Fibroblast of peridontal ligament (primary cell): ENCODE results near the gene SETBP1.

Experiments
- DNase-seq: peaks from one replicate; pipeline ENCODE4 v3.0.0-alpha.2; 2010; ENCODE audit errors: extremely low read depth

The SETBP1 gene

DNA sequence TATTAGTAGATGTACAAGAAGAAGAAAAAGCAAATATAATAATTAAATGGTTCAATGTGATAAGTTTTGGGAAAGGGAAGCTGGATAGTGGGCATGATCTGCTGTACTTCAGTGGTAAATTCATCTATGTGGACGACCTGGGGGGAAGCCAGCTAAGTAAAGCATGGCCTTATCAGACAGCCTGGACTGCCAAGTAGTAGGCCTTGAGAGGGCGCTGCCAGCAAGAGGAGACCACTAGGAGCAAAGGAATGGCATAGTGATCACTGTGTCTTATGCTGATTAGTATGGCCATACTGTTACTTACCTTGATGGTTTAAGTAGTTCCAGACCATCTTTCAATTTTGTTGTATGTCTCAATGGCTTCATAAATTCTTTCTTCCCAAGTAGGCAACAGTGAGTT, 287.6 kb downstream of the SETBP1 start:
- no peak for DNase-seq

- peak; percentile 59 for DNase-seq
Observed at GRCh38 chr18:44969214-44969795, 288.6 kb downstream of the SETBP1 start.

DNA sequence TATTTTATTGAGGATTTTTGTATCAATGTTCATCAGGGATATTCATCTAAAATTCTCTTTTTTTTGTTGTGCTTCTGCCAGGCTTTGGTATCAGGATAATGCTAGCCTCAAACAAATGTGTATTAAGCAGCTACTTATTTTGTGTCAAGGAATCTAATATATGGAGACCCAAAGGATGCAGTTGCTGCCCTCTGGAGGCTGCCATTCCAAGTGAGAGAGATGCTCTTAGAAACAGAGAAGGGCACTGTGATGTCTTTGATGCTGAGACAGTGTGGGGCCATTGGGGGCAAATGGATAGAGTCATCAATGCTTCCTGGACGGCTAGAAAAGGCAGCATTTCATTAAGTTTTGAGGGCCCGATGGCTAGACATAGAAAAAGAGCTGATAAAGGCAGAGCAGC, 292.6 kb downstream of the SETBP1 start:
- DNase-seq, result peak; percentile 19

GRCh38 chr18:44974174-44974573, 293.5 kb downstream of the SETBP1 start:
- DNase-seq, result no peak

GRCh38 chr18:44977856-44978255, 297.2 kb downstream of the SETBP1 start:
- DNase-seq, result no peak

GRCh38 chr18:44979748-44980147, 299.1 kb downstream of the SETBP1 start:
- DNase-seq, result no peak

DNA sequence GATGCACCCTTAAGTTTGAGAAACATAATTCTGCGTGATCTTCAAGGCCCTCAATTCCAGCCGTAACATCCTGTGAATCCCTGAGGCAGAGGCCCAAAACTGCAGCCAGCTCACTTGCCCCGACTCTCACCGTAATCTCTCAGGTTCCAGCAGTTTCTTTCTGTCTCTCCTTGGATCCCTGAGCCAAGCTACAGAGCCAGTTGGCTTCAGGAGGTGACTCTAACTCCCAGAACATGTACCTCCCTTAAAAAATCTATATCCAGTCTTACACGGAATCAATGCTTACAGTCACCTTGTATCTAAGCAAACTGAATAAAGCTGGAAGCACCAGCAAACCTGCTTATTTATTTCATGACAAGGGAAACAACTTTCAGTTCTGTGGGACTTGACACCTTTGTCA, 300.4 kb downstream of the SETBP1 start:
- DNase-seq, result no peak

GRCh38 chr18:44986933-44987332, 306.2 kb downstream of the SETBP1 start:
- DNase-seq, result peak; percentile 49

DNA sequence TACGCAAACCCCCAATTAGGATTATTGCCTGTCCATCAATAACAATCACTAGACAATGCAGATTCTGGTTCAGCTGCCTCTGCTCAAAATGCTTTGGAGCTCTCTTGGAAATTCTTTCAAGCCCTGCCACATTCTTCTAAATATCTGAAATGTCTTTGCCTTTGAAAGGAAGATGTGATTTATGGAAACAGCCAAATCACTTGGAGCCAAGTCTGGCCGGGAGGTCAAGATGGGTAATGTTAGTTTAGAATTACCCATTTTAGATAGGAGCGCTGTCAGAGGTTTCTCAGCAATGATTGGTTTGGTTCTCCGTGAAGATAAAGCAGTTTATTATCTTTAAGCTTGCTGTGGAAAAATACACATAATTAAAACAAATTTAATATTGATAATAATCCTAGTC, 306.7 kb downstream of the SETBP1 start:
- DNase-seq, result no peak

GRCh38 chr18:44988821-44989587, 308.3 kb downstream of the SETBP1 start:
- no peak for DNase-seq

- DNase-seq, result no peak
Observed at GRCh38 chr18:44996261-44996660, 315.6 kb downstream of the SETBP1 start.

DNA sequence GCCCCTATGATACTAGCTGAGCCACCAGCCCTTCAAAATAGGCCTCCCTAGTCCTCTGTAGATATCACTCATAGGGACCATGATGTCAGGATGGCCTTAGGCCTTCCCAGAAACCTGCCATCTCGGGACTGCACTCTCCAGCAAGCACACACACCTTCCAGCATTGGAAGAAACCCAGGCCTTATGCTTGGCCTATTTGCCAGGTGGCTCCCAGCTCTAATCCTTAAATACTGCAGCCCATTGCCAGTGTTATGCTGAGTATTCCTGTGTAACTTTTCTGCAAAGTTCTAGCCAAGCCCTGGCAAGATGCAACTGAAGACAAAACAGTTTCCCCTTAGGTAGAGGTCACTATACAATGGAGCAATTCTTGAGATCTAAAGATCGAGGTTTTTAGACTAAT, 316.5 kb downstream of the SETBP1 start:
- no peak for DNase-seq

DNA sequence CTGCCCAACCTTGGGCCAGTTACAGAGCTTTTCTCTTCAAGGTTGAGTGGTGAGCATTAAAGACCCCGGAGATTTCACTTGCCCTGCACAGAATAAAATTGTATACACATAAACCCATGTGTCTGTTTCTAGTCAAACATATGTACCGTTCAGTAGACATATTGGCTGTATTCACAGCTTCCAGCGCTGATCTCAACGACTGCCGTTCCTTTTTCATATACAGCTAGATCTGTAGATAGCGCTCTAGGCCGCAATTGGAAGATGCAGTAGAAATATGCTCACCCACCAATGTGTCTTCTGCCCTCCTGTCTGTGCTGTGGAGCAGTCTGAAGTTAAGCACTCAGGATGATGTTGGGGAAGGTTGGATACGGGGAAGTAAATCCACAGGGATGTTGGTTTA, 317.7 kb downstream of the SETBP1 start:
- no peak for DNase-seq

DNA sequence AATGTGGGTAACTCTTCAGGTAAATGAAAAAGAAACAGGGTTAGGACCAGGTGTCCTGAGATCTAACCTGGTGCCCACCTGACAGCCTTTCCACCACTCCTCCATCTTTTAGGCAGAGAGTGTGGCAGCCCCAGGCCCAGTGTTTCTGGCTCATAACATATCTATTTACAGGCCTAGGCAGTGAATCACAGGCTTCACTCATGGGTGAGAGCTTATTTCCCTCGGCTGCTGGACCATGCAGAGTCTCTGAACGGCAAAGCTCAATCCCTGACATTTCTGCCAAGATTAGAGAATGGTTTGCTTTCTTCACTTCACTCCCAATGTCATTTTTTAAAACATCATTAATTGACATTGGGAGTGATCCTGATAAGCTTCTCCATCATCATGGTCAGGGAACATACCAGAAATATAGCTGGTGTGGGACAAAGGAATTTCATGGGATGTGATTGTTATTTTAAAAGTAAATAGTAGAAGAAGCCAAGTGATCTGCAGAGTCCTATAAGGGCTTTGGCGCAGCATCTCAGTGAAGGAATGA, 323.9 kb downstream of the SETBP1 start:
- DNase-seq, result peak; percentile 37

- DNase-seq, result peak; percentile 29
Observed at GRCh38 chr18:45006934-45007333, 326.2 kb downstream of the SETBP1 start.

GRCh38 chr18:45007531-45007930, 326.8 kb downstream of the SETBP1 start:
- DNase-seq, result no peak

DNA sequence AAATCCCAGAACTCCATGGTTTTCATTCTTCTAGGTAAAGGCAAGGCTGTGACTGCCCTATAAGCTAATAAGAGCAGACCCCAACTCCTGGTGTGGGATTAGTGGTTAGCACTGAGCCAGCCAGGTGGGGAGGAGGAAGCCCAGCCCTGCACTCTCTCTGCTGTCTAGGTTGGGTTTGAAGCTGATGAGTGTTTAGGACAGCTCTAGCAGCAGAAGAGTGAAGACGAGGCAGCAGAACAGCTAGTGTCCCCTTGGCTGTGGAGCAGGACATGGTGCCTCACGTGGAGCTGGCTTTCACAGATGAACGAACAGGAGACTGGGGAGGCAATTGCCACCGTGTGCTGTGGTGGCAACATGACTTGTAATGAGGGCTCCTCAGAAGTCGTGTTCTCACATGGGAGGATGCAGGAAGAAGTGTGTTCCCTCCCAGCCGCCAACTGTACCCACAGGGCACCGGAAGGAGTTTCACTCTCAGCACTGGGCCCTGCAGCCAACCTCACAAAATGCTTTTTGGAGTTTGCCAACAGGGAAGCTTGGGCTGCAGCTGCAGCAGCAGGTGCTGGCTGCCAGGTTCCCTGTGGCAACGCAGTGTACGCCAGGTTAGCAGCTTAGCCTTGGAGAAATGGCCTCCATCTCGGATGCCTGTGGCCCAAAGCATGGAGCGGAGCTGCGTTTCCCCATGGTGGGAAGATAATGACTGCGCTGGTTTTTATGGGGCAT, 328.2 kb downstream of the SETBP1 start:
- no peak for DNase-seq

- peak; percentile 68 for DNase-seq
Observed at GRCh38 chr18:45009756-45010155, 329.1 kb downstream of the SETBP1 start.

- DNase-seq, result peak; percentile 31
Observed at GRCh38 chr18:45012286-45012685, 331.6 kb downstream of the SETBP1 start.

GRCh38 chr18:45014047-45014501, 333.4 kb downstream of the SETBP1 start:
- peak; percentile 82 for DNase-seq

- peak; percentile 20 for DNase-seq
Observed at GRCh38 chr18:45015788-45016128, 335.1 kb downstream of the SETBP1 start.

- DNase-seq, result no peak
Observed at GRCh38 chr18:45019469-45019868, 338.8 kb downstream of the SETBP1 start.

DNA sequence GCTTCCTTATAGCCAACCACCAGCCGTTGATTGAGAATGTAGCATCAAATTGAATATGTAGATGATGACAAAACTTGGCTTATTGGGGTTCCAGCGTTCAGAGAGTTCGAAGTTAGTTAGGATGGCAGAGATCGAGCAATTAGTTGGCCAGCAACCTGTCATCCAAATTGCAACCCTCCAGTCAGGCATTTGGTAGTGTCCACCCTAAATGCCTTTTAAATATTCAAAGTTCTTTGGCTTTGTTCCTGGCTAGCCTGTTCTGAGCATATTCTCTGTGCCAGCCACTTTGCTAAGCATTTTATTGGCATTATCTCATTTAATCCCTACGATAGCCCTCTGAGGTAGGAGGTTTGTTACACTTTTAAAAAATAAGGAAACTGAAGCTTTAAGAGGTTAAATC, 342.8 kb downstream of the SETBP1 start:
- no peak for DNase-seq
